ENCODE data around the gene RANBP1.

DNA sequence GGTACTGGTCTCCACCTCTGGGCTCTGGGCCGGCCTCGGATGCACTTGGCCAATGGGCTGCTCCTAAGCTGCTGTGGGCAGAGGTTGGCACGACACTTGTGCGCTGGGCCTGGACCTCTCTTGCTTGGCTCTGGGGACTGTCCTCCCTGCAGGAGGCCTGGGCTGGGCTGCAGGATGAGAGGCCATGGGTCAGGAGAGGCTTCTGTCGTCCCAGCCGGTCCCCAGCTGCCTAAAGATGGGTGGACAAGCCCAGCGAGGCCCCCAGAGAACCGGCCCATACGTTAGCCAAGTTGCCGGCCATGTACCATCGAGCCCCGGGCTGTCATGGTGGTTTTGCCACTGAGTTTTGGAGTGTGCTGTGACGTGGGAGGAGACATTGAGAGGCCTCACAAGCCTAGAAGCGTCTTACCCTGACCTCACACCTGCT is 36.6 kb downstream of the RANBP1 start:
- TF ChIP-seq TEAD4 (CRISPR knock-in tag; IDR thresholded peaks at IDR 0.05) = no peak
- TF ChIP-seq, protein P1, sequence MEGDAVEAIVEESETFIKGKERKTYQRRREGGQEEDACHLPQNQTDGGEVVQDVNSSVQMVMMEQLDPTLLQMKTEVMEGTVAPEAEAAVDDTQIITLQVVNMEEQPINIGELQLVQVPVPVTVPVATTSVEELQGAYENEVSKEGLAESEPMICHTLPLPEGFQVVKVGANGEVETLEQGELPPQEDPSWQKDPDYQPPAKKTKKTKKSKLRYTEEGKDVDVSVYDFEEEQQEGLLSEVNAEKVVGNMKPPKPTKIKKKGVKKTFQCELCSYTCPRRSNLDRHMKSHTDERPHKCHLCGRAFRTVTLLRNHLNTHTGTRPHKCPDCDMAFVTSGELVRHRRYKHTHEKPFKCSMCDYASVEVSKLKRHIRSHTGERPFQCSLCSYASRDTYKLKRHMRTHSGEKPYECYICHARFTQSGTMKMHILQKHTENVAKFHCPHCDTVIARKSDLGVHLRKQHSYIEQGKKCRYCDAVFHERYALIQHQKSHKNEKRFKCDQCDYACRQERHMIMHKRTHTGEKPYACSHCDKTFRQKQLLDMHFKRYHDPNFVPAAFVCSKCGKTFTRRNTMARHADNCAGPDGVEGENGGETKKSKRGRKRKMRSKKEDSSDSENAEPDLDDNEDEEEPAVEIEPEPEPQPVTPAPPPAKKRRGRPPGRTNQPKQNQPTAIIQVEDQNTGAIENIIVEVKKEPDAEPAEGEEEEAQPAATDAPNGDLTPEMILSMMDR (IDR thresholded peaks at IDR 0.05) = no peak
- TF ChIP-seq, protein P2, sequence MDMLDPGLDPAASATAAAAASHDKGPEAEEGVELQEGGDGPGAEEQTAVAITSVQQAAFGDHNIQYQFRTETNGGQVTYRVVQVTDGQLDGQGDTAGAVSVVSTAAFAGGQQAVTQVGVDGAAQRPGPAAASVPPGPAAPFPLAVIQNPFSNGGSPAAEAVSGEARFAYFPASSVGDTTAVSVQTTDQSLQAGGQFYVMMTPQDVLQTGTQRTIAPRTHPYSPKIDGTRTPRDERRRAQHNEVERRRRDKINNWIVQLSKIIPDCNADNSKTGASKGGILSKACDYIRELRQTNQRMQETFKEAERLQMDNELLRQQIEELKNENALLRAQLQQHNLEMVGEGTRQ (CRISPR knock-in tag; IDR thresholded peaks at IDR 0.05) = no peak
- TF ChIP-seq, protein P3, sequence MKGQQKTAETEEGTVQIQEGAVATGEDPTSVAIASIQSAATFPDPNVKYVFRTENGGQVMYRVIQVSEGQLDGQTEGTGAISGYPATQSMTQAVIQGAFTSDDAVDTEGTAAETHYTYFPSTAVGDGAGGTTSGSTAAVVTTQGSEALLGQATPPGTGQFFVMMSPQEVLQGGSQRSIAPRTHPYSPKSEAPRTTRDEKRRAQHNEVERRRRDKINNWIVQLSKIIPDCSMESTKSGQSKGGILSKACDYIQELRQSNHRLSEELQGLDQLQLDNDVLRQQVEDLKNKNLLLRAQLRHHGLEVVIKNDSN (CRISPR knock-in tag; IDR thresholded peaks at IDR 0.05) = no peak
- no peak for TF ChIP-seq CREM (CRISPR knock-in tag; IDR thresholded peaks at IDR 0.05)
- TF ChIP-seq E2F5 (CRISPR knock-in tag; IDR thresholded peaks at IDR 0.05) = no peak
- no peak for TF ChIP-seq NR2C2 (CRISPR knock-in tag; IDR thresholded peaks at IDR 0.05)
- no peak for TF ChIP-seq TP53 (CRISPR knock-in tag; IDR thresholded peaks at IDR 0.05)
